Measurements from ENCODE around the gene PKN1. TPM values are rescaled to one million over a fixed set of nuclear protein-coding genes. Genes with fewer than 3 reads are reported as not detected.

The PKN1 gene
- total and polyA plus RNA-seq, 2 donors (not counting 1 experiment from before 2014, with no cell fraction given): 114 to 171 TPM

DNA sequence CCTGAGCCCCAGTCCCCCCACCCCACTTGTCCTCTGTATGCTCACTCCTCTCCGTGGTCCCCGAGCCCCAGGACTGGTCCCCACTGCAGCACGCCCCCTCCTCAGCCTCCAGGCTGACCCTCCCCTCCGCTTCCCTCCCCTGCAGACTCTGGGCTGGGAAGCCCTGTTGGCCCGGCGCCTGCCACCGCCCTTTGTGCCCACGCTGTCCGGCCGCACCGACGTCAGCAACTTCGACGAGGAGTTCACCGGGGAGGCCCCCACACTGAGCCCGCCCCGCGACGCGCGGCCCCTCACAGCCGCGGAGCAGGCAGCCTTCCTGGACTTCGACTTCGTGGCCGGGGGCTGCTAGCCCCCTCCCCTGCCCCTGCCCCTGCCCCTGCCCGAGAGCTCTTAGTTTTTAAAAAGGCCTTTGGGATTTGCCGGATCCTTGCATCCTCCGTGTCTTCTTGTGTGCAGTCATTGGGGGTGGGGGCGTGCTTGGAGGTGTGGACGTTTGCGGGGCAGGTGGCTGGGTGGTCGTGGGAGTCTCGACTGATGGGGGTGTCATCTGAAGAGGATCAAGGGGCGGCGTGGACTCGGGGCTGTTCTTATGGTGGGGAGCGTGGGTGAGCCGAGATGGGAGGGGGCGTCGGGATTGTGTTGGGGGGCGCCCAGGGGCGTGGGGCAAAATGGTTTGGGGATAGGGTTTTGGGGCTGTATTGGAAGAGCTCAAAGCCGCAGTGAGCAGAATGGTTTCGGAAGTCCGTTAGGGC, 38.5 kb downstream of the PKN1 start:
- peaks cover 27% of the 10 kb centered on the region for H3K4me1 Mint-ChIP-seq
- ChIA-PET POLR2A (interaction anchor here (0.6 to 0.8 kb wide), 2 partner anchors 31 to 40 kb away, joined by 3 to 9 read pairs; no protein-coding TSS in a partner anchor), CTCF (interaction anchor here (0.6 to 2.6 kb wide), 10 partner anchors 17 to 335 kb away, joined by 3 to 21 read pairs (median 4); partner anchors contain the start of genes GIPC1 and PKN1)
- intact Hi-C loops (cut with micrococcal nuclease): loop anchor here (1.0 to 2.0 kb wide), 3 partner anchors 39 to 335 kb away; partner anchors contain the start of genes ASF1B and DDX39A
- H3K9me3 Mint-ChIP-seq (ENCODE audit: insufficient read depth): no peaks in the 10 kb centered on the region
- Histone ChIP-seq H3K9me3 (ENCODE audit: control extremely low read depth in 1 of 3, control insufficient read depth in 2 of 3, insufficient read depth in 1 of 3, low read length in 2 of 3) (peaks cover 0 to 6% (median 0%) of the 10 kb centered on the region in 3 donors), H3K27ac (ENCODE audit: low read length in 2 of 2) (no peak overlapping the region), H3K36me3 (replicated peaks in 1 of 2; ENCODE audit: control extremely low read depth in 1 of 2, control insufficient read depth in 1 of 2, extremely low read depth in 1 of 2, insufficient read depth in 2 of 2, low read length in 1 of 2) (peaks cover 0 to 33% of the 10 kb centered on the region in 2 experiments), H3K4me1 (ENCODE audit: control insufficient read depth in 2 of 2, insufficient read depth in 2 of 2, low read length in 2 of 2) (peaks cover 21 to 27% of the 10 kb centered on the region in 2 donors), H3K79me2 (ENCODE audit: control insufficient read depth, insufficient read depth, low read length) (no peaks in the 10 kb centered on the region), H4K20me1 (ENCODE audit: control insufficient read depth, insufficient read depth, low read length, poor library complexity, severe bottlenecking) (peaks cover 8% of the 10 kb centered on the region), H2AFZ (ENCODE audit: insufficient read depth, low read depth, low read length, poor library complexity, severe bottlenecking) (peak overlapping the region; percentile 59), H3K4me3 (ENCODE audit: control extremely low read depth in 1 of 5, extremely low read depth in 1 of 5, insufficient read depth in 1 of 5, low read depth in 2 of 5, low read length in 4 of 5) (no peak overlapping the region), H3K27me3 (replicated peaks in 1 of 4; ENCODE audit: control extremely low read depth in 1 of 4, control insufficient read depth in 3 of 4, insufficient read depth in 4 of 4, low read length in 3 of 4) (peaks cover 0 to 28% (median 14%) of the 10 kb centered on the region in 4 experiments), H3K4me2 (replicated peaks; ENCODE audit: low read depth, low read length, poor library complexity, severe bottlenecking) (peak overlapping the region; percentile 89), H3K9ac (ENCODE audit: low read length) (no peak overlapping the region)
- no peak for ATAC-seq (ENCODE audit: low read depth)
- peaks cover 26% of the 10 kb centered on the region for H3K27me3 Mint-ChIP-seq
- 83% methylated on average over 46 of the region's 46 CpGs for WGBS (ENCODE audit: insufficient coverage)
- H3K27ac Mint-ChIP-seq: no peak overlapping the region
- peak overlapping the region; percentile 61 for H3K4me3 Mint-ChIP-seq
- peak; percentile 25 for DNase-seq
- TF ChIP-seq EZH2 (IDR thresholded peaks at IDR 0.05; ENCODE audit: borderline replicate concordance, insufficient read depth, low read depth, low read length, poor library complexity, severe bottlenecking): no peak
- TF ChIP-seq, protein P1, sequence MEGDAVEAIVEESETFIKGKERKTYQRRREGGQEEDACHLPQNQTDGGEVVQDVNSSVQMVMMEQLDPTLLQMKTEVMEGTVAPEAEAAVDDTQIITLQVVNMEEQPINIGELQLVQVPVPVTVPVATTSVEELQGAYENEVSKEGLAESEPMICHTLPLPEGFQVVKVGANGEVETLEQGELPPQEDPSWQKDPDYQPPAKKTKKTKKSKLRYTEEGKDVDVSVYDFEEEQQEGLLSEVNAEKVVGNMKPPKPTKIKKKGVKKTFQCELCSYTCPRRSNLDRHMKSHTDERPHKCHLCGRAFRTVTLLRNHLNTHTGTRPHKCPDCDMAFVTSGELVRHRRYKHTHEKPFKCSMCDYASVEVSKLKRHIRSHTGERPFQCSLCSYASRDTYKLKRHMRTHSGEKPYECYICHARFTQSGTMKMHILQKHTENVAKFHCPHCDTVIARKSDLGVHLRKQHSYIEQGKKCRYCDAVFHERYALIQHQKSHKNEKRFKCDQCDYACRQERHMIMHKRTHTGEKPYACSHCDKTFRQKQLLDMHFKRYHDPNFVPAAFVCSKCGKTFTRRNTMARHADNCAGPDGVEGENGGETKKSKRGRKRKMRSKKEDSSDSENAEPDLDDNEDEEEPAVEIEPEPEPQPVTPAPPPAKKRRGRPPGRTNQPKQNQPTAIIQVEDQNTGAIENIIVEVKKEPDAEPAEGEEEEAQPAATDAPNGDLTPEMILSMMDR (IDR thresholded peaks at IDR 0.05): no peak

Measured in B cell (primary cell).